Activated gamma-delta T cell treated with anti-CD3 and anti-CD28 coated beads, Interleukin-2, amount 50 U/mL, for 16 hours (primary cell): ENCODE measurements around the gene EIF3J.
"Not testable (repeated sequence)": the region's sequence is repeated elsewhere in the genome, so short reads cannot be mapped to it uniquely, and the experiment has no call there.

Source experiments
- DNase-seq: peaks from one replicate; pipeline ENCODE4 v3.0.0-alpha.2; 2020; ENCODE audit warnings: low read depth

Gene EIF3J

GRCh38 chr15:44542596-44542995 lies 5.6 kb downstream of the EIF3J start:
- no peak for DNase-seq

DNA sequence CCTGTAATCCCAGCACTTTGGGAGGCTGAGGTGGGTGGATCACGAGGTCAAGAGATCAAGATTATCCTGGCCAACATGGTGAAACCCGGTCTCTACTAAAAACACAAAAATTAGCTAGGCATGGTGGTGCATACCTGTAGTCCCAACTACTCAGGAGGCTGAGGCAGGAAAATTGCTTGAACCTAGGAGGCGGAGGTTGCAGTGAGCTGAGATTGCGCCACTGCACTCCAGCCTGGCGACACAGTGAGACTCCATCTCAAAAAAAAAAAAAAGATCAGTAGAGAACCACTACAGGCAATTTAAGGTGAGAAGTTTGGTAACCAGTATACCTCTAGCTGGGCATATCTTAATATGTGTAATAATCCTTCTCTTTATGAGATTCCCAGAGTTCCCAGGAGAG lies 7.8 kb downstream of the EIF3J start:
- DNase-seq, result not testable (repeated sequence)

- DNase-seq, result no peak
Measured at GRCh38 chr15:44545913-44546802, 9.2 kb downstream of the EIF3J start.

GRCh38 chr15:44549152-44549551 lies 12.2 kb downstream of the EIF3J start:
- not testable (repeated sequence) for DNase-seq

- DNase-seq, result no peak
Measured at GRCh38 chr15:44550256-44550655, 13.3 kb downstream of the EIF3J start.

- no peak for DNase-seq
Measured at GRCh38 chr15:44550734-44551133, 13.8 kb downstream of the EIF3J start.

DNA sequence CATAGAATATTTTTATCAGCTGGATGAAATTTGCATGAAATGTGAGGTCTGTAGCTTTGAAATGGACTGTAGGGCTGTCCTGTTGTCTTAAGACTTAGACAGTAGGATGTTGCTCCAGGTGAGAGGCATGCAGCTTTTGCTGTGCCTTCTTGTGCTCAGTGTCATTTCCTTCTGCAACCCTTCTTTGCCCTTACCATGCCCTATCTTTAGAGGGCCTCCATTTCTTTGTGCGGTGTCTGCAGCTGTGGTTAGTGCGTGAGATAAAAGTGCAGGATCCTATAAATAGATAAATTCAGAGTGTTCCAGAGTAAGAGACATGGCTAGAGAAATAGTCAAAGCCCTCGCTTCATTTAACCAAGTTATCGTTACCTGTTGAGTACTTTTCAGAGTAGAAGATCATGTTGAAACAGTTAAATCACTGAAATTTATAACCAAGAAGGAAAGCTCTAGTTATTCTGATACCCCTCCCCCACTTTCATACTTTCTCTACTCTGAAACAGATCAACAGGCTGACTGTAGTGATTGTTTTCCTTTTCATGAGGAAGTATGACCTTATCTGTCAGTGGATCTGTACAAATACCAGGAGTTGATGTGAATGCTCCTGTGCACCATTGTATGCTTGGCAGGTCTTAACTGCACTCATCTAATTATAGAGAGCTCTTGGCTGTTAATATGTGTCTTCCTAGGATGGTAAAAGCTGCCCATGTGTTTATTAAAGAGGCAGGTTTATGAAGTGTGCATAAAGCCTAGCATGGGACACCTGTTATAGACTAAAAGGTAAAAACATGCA lies 18.2 kb downstream of the EIF3J start:
- no peak for DNase-seq

DNA sequence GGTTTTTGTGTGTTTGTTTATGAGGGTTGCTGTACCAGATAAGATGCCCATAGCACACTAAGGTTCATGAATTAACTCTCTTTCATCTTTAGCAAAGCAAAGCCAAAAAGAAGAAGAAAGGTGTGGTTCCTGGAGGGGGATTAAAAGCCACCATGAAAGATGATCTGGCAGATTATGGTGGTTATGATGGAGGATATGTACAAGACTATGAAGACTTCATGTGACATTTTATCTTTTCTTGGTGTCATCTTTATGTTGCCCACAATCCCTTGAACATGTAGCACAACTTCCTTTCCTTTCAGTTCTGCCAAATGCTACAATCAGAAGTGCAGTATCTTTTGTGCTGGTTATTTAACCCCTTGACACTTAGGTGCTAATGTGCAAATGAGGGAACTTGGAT lies 24.0 kb downstream of the EIF3J start:
- DNase-seq, result not testable (repeated sequence)

DNA sequence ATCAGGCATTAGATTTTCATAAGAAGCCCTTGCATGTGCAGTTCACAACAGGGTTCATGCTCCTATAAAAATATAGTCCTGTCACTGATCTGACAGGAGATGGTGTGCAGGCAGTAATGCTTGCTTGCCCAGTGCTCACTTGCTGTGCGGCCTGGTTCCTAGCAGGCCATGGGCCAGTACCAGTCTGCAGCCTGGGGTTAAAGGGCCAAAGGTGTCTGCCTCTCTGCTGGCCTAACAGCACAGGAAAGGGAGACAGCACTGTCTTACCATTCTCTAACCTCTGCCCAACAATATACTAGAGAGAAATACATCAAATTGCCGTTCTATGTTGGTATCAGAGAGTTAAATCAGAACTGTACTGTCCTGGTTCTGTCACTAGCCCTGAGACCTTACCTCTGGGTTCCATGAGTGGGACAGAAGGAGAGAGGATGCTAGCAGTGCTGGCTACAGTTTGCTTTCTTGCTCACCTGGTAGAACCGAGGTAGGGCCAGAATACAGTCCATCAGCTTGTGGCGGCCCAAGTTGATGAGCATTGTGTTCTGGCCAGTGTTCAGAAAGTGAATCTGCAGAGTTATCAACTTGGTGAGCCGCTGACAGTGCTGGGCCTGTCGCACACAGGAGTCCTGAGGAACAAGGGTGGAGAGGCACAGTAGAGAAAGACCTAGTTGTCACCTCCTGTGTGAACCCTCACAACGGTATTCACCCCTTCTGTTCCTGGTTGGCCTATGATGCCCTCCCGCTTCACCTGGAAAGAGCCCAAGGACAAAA lies 28.6 kb downstream of the EIF3J start:
- DNase-seq, result no peak

DNA sequence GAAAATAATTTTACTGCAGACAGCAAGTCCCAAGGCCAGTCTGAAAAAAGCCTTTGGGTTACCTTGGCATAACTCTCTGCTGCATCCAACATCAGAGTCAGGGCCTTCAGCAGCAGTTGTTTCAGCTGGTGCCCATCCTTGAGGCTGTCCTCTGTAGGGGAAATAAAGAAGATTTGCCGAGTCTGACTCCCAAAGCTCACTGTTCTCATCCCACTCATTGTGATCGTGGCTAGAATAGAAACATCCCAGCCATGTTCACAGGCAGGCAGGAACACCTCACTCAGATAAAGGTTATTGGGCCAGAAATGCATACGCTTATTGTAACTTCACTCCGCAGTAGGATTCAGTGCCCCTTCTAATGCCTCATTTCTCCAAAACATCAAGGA lies 29.2 kb downstream of the EIF3J start:
- no peak for DNase-seq

DNA sequence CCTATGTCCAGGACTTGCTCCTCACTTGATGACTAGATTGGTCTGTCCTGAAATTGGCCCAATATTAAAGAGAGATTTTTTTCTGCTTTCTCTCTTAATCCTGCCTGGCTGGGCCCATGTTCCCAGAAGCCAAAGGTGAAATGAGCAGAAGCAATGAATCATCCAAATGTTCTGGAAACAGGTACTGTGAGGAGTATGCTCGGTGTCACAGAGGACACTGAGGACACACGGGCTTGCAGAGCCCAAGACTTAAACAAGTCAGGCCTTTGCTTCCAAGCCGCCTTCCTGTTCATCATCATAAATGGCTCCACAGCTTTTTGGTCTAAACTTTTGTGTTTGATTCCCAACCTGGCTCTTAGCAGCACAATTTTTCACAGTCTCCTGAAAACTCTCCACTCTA lies 31.4 kb downstream of the EIF3J start:
- DNase-seq, result no peak

DNA sequence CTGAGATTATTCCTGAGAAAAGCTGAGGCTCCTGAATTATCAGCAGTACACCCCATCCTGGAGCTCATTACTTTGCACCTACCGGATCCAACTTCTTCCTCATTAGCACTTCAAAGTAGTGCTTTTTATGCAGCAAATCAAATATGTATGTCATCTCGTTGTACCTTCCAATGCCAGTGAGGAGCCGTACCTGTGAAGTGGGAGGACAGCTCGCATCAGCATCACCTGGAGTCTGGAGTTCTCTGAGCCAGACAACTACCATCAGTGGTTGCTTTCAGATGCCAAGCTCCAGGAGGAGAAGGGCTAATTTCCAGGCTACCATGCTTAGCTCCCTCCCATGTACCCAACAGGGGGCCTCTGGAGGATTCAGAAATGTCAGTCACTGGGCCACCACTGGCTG lies 32.4 kb downstream of the EIF3J start:
- DNase-seq, result no peak

GRCh38 chr15:44570361-44570760 lies 33.4 kb downstream of the EIF3J start:
- no peak for DNase-seq

GRCh38 chr15:44573386-44573785 lies 36.4 kb downstream of the EIF3J start:
- DNase-seq, result no peak

DNA sequence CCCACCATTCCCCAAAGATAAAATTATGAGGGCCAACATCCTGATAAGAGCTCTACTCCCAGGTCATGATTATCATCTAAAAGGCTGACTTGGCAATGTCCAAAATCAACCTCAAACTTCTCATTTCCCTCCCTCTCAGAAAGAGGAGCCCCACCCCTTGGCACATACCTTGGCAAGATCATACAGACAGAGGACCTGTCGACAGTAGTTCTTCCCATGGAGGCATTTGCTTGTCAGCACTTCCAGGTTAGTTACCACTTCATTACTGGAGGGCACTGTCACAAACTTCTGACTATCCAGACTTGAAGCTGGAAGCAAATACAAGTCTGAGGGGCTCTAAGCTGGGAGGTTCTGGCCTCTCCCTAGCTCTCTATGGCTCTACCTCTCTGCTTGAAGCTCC lies 37.8 kb downstream of the EIF3J start:
- DNase-seq, result no peak

DNA sequence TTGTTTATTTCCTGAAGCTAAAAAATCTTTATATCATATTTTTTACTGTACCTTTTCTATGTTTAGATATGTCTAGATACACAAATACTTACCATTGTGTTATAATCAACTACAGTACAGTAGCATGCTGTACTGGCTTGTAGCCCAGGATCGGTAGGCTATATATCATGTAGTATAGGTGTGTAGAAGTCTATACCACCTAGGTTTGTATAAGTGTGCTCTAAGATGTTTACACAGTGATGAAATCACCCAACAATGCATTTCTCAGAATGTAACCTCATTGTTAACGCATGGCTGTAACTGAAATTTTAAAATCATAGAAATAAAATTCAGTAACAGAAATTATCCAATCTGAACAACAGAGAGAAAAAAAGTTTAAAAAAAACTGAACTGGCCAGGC lies 43.2 kb downstream of the EIF3J start:
- no peak for DNase-seq

DNA sequence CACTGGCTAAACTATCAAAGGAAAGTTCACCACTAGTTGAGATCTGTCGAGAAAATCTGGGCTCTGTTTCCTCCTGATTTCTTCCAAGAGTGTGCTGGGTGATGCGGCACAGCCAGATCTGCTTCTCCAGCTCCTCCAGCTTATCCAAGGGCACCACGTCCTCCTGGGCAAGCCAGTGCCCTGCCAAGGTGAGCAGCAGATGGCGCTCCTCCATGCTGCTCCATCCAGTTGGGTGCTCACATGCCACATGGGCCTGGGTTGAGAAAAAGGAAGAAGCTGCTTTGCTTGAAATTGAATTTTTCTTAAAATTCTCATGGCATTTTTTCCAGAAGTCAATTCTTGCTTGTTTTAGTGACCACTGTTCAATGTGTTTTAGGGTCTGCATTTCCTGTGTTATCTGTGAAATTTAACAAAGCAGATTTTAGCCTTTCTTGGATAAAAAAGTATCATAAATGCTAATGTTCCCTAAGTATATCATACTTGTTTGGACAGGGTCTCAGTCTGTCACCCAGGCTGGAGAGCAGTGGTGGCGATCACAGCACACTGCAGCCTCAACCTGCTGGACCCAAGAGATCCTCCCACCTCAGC lies 47.3 kb downstream of the EIF3J start:
- peak; percentile 20 for DNase-seq

GRCh38 chr15:44585633-44586032 lies 48.7 kb downstream of the EIF3J start:
- DNase-seq, result no peak

- DNase-seq, result no peak
Measured at GRCh38 chr15:44588541-44588940, 51.6 kb downstream of the EIF3J start.

GRCh38 chr15:44591326-44591725 lies 54.4 kb downstream of the EIF3J start:
- no peak for DNase-seq

GRCh38 chr15:44593042-44593736 lies 56.2 kb downstream of the EIF3J start:
- DNase-seq, result no peak

GRCh38 chr15:44595246-44595645 lies 58.3 kb downstream of the EIF3J start:
- DNase-seq, result no peak
